Activated CD4-positive, alpha-beta memory T cell treated with anti-CD3 and anti-CD28 coated beads, Interleukin-2, amount 10 ng/mL, durations not matched to agents 7 days and 5 days (primary cell): ENCODE results near the gene USP3. TPM values are rescaled to one million over a fixed set of nuclear protein-coding genes. Genes with fewer than 3 reads are reported as not detected.
"Not testable (repeated sequence)": the region's sequence is repeated elsewhere in the genome, so short reads cannot be mapped to it uniquely, and the experiment has no call there.

ENCODE experiments used
- CTCF ChIA-PET: fragments of 350-600 bp; sonication (Branson Sonifier 250); formaldehyde crosslinking; loops from one replicate; lab custom pipeline; 2021; ENCODE audit warnings: antibody characterized with exemption, inconsistent platforms; lab: Charles Lee
- POLR2A ChIA-PET: fragments of 350-600 bp; sonication (Branson Sonifier 250); formaldehyde crosslinking; loops from one replicate; lab custom pipeline; 2021; ENCODE audit warnings: antibody characterized with exemption; lab: Charles Lee
- DNase-seq: peaks from one replicate; pipeline ENCODE4 v3.0.0-alpha.2; 2020
- H3K27ac Mint-ChIP-seq: one replicate; pipeline ENCODE4 v1.8.0; 2021; ENCODE audit warnings: mild to moderate bottlenecking, mixed read lengths
- H3K27me3 Mint-ChIP-seq: one replicate; pipeline ENCODE4 v1.8.0; 2021; ENCODE audit warnings: mixed read lengths
- H3K36me3 Mint-ChIP-seq: one replicate; pipeline ENCODE4 v1.8.0; 2021; ENCODE audit warnings: low read depth, mixed read lengths
- H3K4me1 Mint-ChIP-seq: one replicate; pipeline ENCODE4 v1.8.0; 2021; ENCODE audit warnings: mixed read lengths
- H3K4me3 Mint-ChIP-seq: one replicate; pipeline ENCODE4 v1.8.0; 2021; ENCODE audit warnings: mild to moderate bottlenecking, mixed read lengths
- H3K9me3 Mint-ChIP-seq: one replicate; pipeline ENCODE4 v1.8.0; 2021; ENCODE audit warnings: mixed read lengths
- total RNA-seq, 2 experiments: library from RNA; stranded (reverse); gene quantifications; one replicate each; pipeline ENCODE4 v1.2.3, GENCODE V29; 2021

Gene USP3
- total RNA-seq, 2 experiments from 2014 or later = 67.9 to 68.7 TPM

DNA sequence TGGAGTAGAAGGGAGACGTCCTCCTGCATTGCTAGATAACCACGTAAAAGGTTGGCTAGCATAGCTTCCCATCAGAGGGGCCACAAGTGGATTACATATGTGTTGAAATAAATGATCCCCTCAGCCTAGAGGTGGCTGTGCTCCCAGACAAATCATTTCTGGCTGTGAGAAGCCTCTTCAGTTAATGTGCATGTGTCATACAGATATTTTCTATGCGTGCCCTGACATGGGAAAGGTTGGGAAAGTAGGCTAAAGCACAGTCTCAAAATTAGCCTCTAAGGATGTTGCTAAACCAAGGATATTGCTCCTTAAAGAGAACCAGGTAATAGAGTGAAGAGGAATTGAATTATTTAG is 17.8 kb downstream of the USP3 start:
- Mint-ChIP-seq H3K27me3 (no peaks in the 10 kb centered on the region), H3K9me3 (no peaks in the 10 kb centered on the region), H3K36me3 (peaks cover 8% of the 10 kb centered on the region), H3K27ac (no peak overlapping the region), H3K4me1 (peaks cover 47% of the 10 kb centered on the region), H3K4me3 (no peak overlapping the region)
- DNase-seq = no peak
- CTCF ChIA-PET = no interaction called here
- POLR2A ChIA-PET = interaction anchor here (3.6 kb wide), 1 partner anchor 16 kb away, joined by 18 read pairs; no protein-coding TSS in a partner anchor

- peaks cover 8% of the 10 kb centered on the region for H3K36me3 Mint-ChIP-seq
- DNase-seq = no peak
- POLR2A ChIA-PET = interaction anchor here (3.6 kb wide), 1 partner anchor 17 kb away, joined by 18 read pairs; no protein-coding TSS in a partner anchor
- CTCF ChIA-PET = interaction anchor here (0.7 to 1.5 kb wide), 2 partner anchors 14 to 18 kb away, joined by 3 to 4 read pairs; no protein-coding TSS in a partner anchor
- H3K27ac Mint-ChIP-seq = no peak overlapping the region
- H3K9me3 Mint-ChIP-seq = no peaks in the 10 kb centered on the region
- H3K4me1 Mint-ChIP-seq = peaks cover 44% of the 10 kb centered on the region
- no peaks in the 10 kb centered on the region for H3K27me3 Mint-ChIP-seq
- H3K4me3 Mint-ChIP-seq = no peak overlapping the region
Observed at GRCh38 chr15:63523306-63523990, 19.1 kb downstream of the USP3 start.

- CTCF ChIA-PET = interaction anchor here (1.3 to 1.5 kb wide), 2 partner anchors 15 to 58 kb away, joined by 3 to 4 read pairs; no protein-coding TSS in a partner anchor
- H3K9me3 Mint-ChIP-seq = no peaks in the 10 kb centered on the region
- no peak for DNase-seq
- no peaks in the 10 kb centered on the region for H3K27me3 Mint-ChIP-seq
- H3K4me3 Mint-ChIP-seq = no peak overlapping the region
- POLR2A ChIA-PET = no interaction called here
- peaks cover 12% of the 10 kb centered on the region for H3K36me3 Mint-ChIP-seq
- H3K4me1 Mint-ChIP-seq = peaks cover 42% of the 10 kb centered on the region
- H3K27ac Mint-ChIP-seq = no peak overlapping the region
Observed at GRCh38 chr15:63524316-63525015, 20.1 kb downstream of the USP3 start.

DNA sequence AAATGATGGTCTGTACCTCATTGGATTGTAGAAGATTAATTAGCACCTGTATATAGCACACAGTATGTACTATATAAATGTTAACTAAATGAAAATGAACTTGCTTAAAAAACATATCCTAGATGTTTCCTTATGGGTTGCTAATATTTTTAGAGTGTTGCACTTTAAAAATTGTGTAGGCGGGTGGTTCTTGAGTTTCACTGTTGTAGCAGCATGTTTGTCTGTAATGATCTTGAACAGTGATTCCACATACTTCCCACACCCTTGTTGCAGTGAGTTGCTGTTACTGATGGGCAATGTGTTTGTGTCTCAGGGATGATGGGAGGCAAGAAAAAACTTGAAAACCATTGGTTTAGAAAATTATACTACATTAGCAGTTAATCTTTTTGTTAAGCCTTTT is 22.0 kb downstream of the USP3 start:
- CTCF ChIA-PET = interaction anchor here (0.5 kb wide), 1 partner anchor 178 kb away, joined by 3 read pairs; no protein-coding TSS in a partner anchor
- H3K4me1 Mint-ChIP-seq = peaks cover 43% of the 10 kb centered on the region

DNA sequence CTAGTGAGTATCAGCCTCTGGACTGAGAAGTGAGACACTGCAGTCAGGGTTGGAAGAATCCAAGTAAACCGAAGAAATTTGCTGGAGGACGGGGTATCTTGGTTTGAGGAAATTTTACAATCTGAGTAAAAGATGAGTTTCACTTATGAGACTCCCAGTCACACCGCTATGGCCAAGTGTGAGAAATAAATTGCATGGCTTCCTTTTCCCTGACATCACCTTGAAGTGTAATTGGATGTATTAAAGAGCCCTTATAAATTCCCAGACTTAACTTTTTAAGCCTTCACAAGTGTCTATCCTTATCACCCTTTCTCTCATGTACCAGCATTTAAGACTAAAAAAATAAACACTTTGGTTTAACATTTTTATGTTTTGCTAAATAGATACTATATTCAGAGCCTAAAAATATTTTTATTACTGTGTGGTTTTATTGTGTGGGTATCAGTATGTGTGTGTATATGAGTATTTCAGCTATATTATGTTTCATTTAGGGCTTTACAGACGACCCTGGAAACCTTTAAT is 23.8 kb downstream of the USP3 start:
- H3K9me3 Mint-ChIP-seq = no peaks in the 10 kb centered on the region
- no peak overlapping the region for H3K27ac Mint-ChIP-seq
- H3K4me3 Mint-ChIP-seq = no peak overlapping the region
- H3K4me1 Mint-ChIP-seq = peaks cover 36% of the 10 kb centered on the region
- no peak for DNase-seq
- ChIA-PET CTCF (interaction anchor here (1.1 kb wide), 1 partner anchor 17 kb away, joined by 4 read pairs; no protein-coding TSS in a partner anchor), POLR2A (no interaction called here)
- peaks cover 29% of the 10 kb centered on the region for H3K36me3 Mint-ChIP-seq
- H3K27me3 Mint-ChIP-seq = no peaks in the 10 kb centered on the region

More for the DNA sequence above, 22.0 kb downstream of the USP3 start:
- Mint-ChIP-seq H3K27me3 (no peaks in the 10 kb centered on the region), H3K27ac (no peak overlapping the region), H3K36me3 (peaks cover 25% of the 10 kb centered on the region), H3K9me3 (no peaks in the 10 kb centered on the region), H3K4me3 (no peak overlapping the region)
- no peak for DNase-seq
- POLR2A ChIA-PET = no interaction called here

DNA sequence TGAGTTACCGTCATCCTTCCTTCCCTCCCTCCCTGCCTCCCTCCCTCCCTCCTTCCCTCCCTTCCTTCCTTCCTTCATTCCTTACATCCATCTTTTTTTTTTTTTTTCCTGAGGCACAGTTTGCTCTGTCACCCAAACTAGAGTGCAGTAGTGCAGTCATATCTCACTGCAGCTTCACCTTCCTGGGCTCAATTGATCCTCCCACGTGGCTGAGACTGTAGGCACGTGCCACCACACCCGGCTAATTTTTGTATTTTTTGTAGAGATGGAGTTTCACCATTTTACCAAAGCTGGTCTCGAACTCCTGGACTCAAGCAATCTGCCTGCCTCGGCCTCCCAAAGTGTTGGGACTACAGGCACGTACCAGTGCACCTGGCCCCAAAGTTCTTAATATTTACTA is 25.8 kb downstream of the USP3 start:
- ChIA-PET POLR2A (interaction anchor here (1.1 to 1.7 kb wide), 3 partner anchors 12 to 25 kb away, joined by 3 to 8 read pairs (median 3); partner anchors contain the start of gene USP3), CTCF (interaction anchor here (1.2 kb wide), 2 partner anchors 12 to 41 kb away, joined by 3 to 4 read pairs; no protein-coding TSS in a partner anchor)
- peak overlapping the region; percentile 12 for H3K27ac Mint-ChIP-seq
- no peaks in the 10 kb centered on the region for H3K9me3 Mint-ChIP-seq
- H3K4me1 Mint-ChIP-seq = peaks cover 29% of the 10 kb centered on the region
- H3K36me3 Mint-ChIP-seq = peaks cover 29% of the 10 kb centered on the region
- DNase-seq = no peak
- H3K4me3 Mint-ChIP-seq = no peak overlapping the region
- H3K27me3 Mint-ChIP-seq = no peaks in the 10 kb centered on the region

GRCh38 chr15:63530752-63531299 is 26.4 kb downstream of the USP3 start:
- POLR2A ChIA-PET = interaction anchor here (1.1 to 1.7 kb wide), 4 partner anchors 12 to 26 kb away, joined by 3 to 8 read pairs (median 4); partner anchors contain the start of gene USP3
- no peaks in the 10 kb centered on the region for H3K9me3 Mint-ChIP-seq
- no peak for DNase-seq
- no peaks in the 10 kb centered on the region for H3K27me3 Mint-ChIP-seq
- H3K4me1 Mint-ChIP-seq = peaks cover 31% of the 10 kb centered on the region
- H3K36me3 Mint-ChIP-seq = peaks cover 29% of the 10 kb centered on the region
- CTCF ChIA-PET = interaction anchor here (0.9 to 1.2 kb wide), 3 partner anchors 11 to 64 kb away, joined by 3 to 6 read pairs (median 4); no protein-coding TSS in a partner anchor
- no peak overlapping the region for H3K4me3 Mint-ChIP-seq
- no peak overlapping the region for H3K27ac Mint-ChIP-seq

DNA sequence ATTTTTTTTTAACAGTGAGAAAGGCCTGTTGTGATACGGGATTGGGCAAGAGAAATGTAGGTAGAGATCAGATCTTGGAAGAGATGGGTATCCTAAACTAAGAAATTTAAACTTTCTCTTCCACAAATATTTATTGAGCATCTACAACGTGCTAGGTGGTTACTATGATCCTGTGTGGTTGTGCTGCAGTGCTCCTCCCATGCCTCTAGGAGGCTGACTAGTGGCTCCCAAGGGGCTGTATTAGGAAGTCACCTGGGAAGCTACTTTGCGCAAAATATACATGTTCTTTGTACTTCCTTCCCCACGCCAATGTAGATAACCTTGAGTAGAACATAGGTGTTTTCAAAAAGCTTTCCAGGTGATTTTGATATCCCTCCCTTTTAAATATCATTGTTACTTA is 27.2 kb downstream of the USP3 start:
- no peak overlapping the region for H3K27ac Mint-ChIP-seq
- DNase-seq = no peak
- H3K4me1 Mint-ChIP-seq = peaks cover 28% of the 10 kb centered on the region
- POLR2A ChIA-PET = interaction anchor here (1.2 to 1.7 kb wide), 3 partner anchors 14 to 27 kb away, joined by 3 to 8 read pairs (median 4); partner anchors contain the start of gene USP3
- peaks cover 32% of the 10 kb centered on the region for H3K36me3 Mint-ChIP-seq
- no peak overlapping the region for H3K4me3 Mint-ChIP-seq
- no peaks in the 10 kb centered on the region for H3K9me3 Mint-ChIP-seq
- CTCF ChIA-PET = interaction anchor here (0.9 to 1.2 kb wide), 3 partner anchors 10 to 67 kb away, joined by 3 to 6 read pairs (median 4); no protein-coding TSS in a partner anchor
- H3K27me3 Mint-ChIP-seq = no peaks in the 10 kb centered on the region

GRCh38 chr15:63532307-63532744 is 27.9 kb downstream of the USP3 start:
- Mint-ChIP-seq H3K9me3 (no peaks in the 10 kb centered on the region), H3K36me3 (peaks cover 31% of the 10 kb centered on the region), H3K27ac (no peak overlapping the region), H3K4me3 (no peak overlapping the region), H3K4me1 (peaks cover 26% of the 10 kb centered on the region), H3K27me3 (no peaks in the 10 kb centered on the region)
- DNase-seq = no peak
- ChIA-PET CTCF (interaction anchor here (1.0 kb wide), 2 partner anchors 66 to 129 kb away, joined by 3 read pairs; no protein-coding TSS in a partner anchor), POLR2A (interaction anchor here (1.5 kb wide), 1 partner anchor 15 kb away, joined by 4 read pairs; no protein-coding TSS in a partner anchor)

DNA sequence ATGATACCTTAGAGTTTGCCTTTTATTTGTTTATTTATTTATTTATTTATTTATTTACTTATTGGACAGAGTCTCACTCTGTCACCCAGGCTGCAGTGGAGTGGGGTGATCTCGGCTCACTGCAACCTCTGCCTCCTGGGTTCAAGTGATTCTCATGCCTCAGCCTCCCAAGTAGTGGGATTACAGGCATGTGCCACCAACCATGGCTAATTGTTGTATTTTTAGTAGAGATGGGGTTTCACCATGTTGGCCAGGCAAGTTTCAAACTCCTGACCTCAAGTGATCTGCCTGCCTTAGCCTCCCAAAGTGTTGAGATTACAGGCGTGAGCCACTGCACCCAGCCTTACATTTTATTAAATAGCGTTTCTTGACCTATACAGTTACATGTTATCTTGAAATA is 30.5 kb downstream of the USP3 start:
- H3K9me3 Mint-ChIP-seq, POLR2A ChIA-PET, CTCF ChIA-PET, H3K27me3 Mint-ChIP-seq, H3K4me3 Mint-ChIP-seq, DNase-seq, H3K27ac Mint-ChIP-seq: not testable (repeated sequence)
- H3K36me3 Mint-ChIP-seq = peaks cover 36% of the 10 kb centered on the region
- H3K4me1 Mint-ChIP-seq = peaks cover 14% of the 10 kb centered on the region

- CTCF ChIA-PET = no interaction called here
- peaks cover 11% of the 10 kb centered on the region for H3K4me1 Mint-ChIP-seq
Observed at GRCh38 chr15:63535689-63536088, 31.3 kb downstream of the USP3 start.

DNA sequence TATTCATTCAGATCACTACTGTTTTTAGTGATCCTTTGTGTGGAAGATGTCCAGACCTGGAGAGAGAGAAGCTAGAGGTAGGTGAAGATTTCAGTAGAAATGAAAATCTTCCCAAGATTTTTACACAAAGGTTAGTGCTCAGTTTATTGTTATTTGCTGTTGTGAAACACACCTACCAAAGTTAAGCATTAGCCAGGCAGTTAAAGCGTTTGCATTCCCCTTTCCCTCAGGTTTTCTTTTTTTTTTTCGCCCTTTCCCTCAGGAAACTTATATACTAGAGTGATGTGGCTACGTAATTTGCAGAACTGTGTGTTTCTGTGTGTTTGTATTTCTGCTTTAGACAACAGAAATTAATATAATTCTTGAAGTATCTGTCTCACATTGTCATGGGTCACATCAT is 34.5 kb downstream of the USP3 start:
- ChIA-PET POLR2A (no interaction called here), CTCF (no interaction called here)
- Mint-ChIP-seq H3K9me3 (no peaks in the 10 kb centered on the region), H3K4me3 (no peak overlapping the region), H3K36me3 (peaks cover 46% of the 10 kb centered on the region), H3K4me1 (peaks cover 12% of the 10 kb centered on the region), H3K27me3 (no peaks in the 10 kb centered on the region), H3K27ac (no peak overlapping the region)
- DNase-seq = no peak

More at GRCh38 chr15:63535689-63536088, 31.3 kb downstream of the USP3 start:
- Mint-ChIP-seq H3K4me3 (no peak overlapping the region), H3K27ac (no peak overlapping the region), H3K36me3 (peaks cover 39% of the 10 kb centered on the region), H3K27me3 (no peaks in the 10 kb centered on the region), H3K9me3 (no peaks in the 10 kb centered on the region)
- POLR2A ChIA-PET = interaction anchor here (1.3 kb wide), 1 partner anchor 37 kb away, joined by 3 read pairs; no protein-coding TSS in a partner anchor
- no peak for DNase-seq
